Keratinocyte (primary cell): Measurements from ENCODE around the gene SIN3B. TPM values are rescaled to one million over a fixed set of nuclear protein-coding genes. Genes with fewer than 3 reads are reported as not detected.

Experiments used
- DNase-seq: peaks from one replicate; pipeline ENCODE4 v3.0.0-alpha.2; 2011; ENCODE audit warnings: low read depth, missing footprints, low spot score
- FAIRE-seq: peaks from 2 replicates; lab custom pipeline; 2011; peaks lifted over from hg19 to GRCh38; lab: Jason Lieb, UNC
- H2AFZ ChIP-seq: 2 replicates; pipeline ENCODE4 v1.6.0; 2012; ENCODE audit warnings: low read length, control low read depth, inconsistent platforms; ENCODE audit not compliant: control insufficient read depth
- H3K27ac ChIP-seq: 2 replicates; pipeline ENCODE4 v1.5.1; 2011; ENCODE audit warnings: low read length; ENCODE audit not compliant: control insufficient read depth, insufficient read depth
- H3K27me3 ChIP-seq: 3 replicates; pipeline ENCODE4 v1.6.0; 2011; ENCODE audit warnings: low read length; ENCODE audit not compliant: control insufficient read depth, insufficient read depth; ENCODE audit errors: extremely low read depth
- H3K36me3 ChIP-seq, 2 experiments: 2 replicates in 1 of 2; 3 replicates in 1 of 2; pipeline ENCODE4 v1.5.1; 2011; ENCODE audit warnings: low read length in 2 of 2, mild to moderate bottlenecking in 1 of 2; ENCODE audit not compliant: control insufficient read depth in 2 of 2, insufficient read depth in 2 of 2; ENCODE audit errors: extremely low read depth in 1 of 2
- H3K4me1 ChIP-seq: 3 replicates; pipeline ENCODE4 v1.5.1; 2011; ENCODE audit warnings: low read length; ENCODE audit not compliant: control insufficient read depth, insufficient read depth; ENCODE audit errors: extremely low read depth
- H3K4me2 ChIP-seq: 3 replicates; pipeline ENCODE4 v1.6.0; 2011; ENCODE audit warnings: low read depth, low read length; ENCODE audit not compliant: control insufficient read depth, insufficient read depth; ENCODE audit errors: extremely low read depth
- H3K4me3 ChIP-seq, 3 experiments: fragments of 200-600 bp in 1 of 3; sonication (generic) in 1 of 3; 2 replicates in 2 of 3; 3 replicates in 1 of 3; pipeline ENCODE4 v1.5.1; 2011 to 2016; ENCODE audit warnings: low read length in 3 of 3, mild to moderate bottlenecking in 3 of 3, control low read depth in 2 of 3, inconsistent platforms in 1 of 3, low read depth in 1 of 3, mixed read lengths in 1 of 3, mixed run types in 1 of 3, moderate library complexity in 1 of 3; ENCODE audit not compliant: control insufficient read depth in 2 of 3, insufficient read depth in 2 of 3; ENCODE audit errors: extremely low read depth in 1 of 3
- H3K79me2 ChIP-seq: 2 replicates; pipeline ENCODE4 v1.6.0; 2012; ENCODE audit warnings: low read length; ENCODE audit not compliant: control insufficient read depth, insufficient read depth
- H3K9ac ChIP-seq: 3 replicates; pipeline ENCODE4 v1.6.0; 2011; ENCODE audit warnings: low read length; ENCODE audit not compliant: control insufficient read depth, insufficient read depth; ENCODE audit errors: extremely low read depth
- H3K9me1 ChIP-seq: 3 replicates; pipeline ENCODE4 v1.6.0; 2011; ENCODE audit warnings: low read length; ENCODE audit not compliant: control insufficient read depth, insufficient read depth; ENCODE audit errors: extremely low read depth
- H3K9me3 ChIP-seq: 2 replicates; pipeline ENCODE4 v1.5.1; 2012; ENCODE audit warnings: low read depth, low read length; ENCODE audit not compliant: control insufficient read depth
- H4K20me1 ChIP-seq: 3 replicates; pipeline ENCODE4 v1.6.0; 2011; ENCODE audit warnings: low read length; ENCODE audit not compliant: control insufficient read depth, insufficient read depth; ENCODE audit errors: extremely low read depth
- EZH2 ChIP-seq: IDR thresholded peaks from one replicate; pipeline ENCODE4 v1.6.1; 2012; ENCODE audit warnings: inconsistent platforms, mild to moderate bottlenecking, low read length, moderate library complexity
- dilution Hi-C: fragments of 300-500 bp; cut with MboI; formaldehyde crosslinking; loops from one replicate; pipeline ENCODE4 v1.7.0; 2020; ENCODE audit warnings: low sequenced_read_pairs; ENCODE audit not compliant: extremely low pct_ligation_motif_present
- polyA plus RNA-seq, 5 experiments: library from polyadenylated mRNA; depleted of rRNA in 3 of 5; stranded (reverse) in 3 of 5; stranded (forward) in 1 of 5; unstranded in 1 of 5; fragments of >200 nt; gene quantifications; 1 replicate in 1 of 5; 2 replicates in 3 of 5; 3 replicates in 1 of 5; pipeline versions ENCODE4 v1.2.1 to v1.2.3, GENCODE V29; 2011 to 2012; ENCODE audit warnings: missing spikeins in 2 of 5, low read depth in 1 of 5, low replicate concordance in 1 of 5
- TF ChIP-seq, protein P1 (sequence below), 3 experiments: IDR thresholded peaks in 1 of 3; conservative IDR thresholded peaks in 1 of 3; optimal IDR thresholded peaks in 1 of 3; 2 replicates in 2 of 3; 3 replicates in 1 of 3; pipeline versions ENCODE3 to v1.5.1; 2011; ENCODE audit warnings: low read length in 3 of 3, mild to moderate bottlenecking in 3 of 3, moderate library complexity in 2 of 3, control low read depth in 1 of 3, inconsistent platforms in 1 of 3; ENCODE audit not compliant: insufficient read depth in 2 of 3; ENCODE audit errors: extremely low read depth in 1 of 3

SIN3B gene
- polyA plus RNA-seq, 1 donor (not counting 4 experiments of a cell fraction or from before 2014, with no cell fraction given) = 30.9 TPM

DNA sequence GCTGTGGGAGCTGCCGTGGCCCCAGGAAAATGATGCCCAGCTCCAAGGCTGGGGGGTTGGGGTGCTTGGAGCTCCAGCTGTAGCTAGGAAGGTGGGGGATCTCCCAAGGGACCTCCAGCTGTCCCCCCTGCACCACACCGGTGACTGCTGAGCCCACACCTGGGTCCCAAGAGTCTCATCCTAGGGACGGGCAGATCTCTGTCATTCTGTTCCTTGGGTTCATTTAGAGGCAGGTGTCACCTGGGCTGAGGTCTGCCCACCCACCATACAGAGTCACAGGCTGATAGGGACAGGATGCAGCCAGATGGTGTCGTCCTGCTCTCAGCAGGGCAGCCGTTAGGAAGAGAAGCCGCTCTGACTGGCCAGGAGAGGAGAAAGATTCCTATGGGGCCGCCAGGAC lies 64.9 kb downstream of the SIN3B start:
- H3K79me2 ChIP-seq = no peaks in the 10 kb centered on the region
- TF ChIP-seq, protein P1, sequence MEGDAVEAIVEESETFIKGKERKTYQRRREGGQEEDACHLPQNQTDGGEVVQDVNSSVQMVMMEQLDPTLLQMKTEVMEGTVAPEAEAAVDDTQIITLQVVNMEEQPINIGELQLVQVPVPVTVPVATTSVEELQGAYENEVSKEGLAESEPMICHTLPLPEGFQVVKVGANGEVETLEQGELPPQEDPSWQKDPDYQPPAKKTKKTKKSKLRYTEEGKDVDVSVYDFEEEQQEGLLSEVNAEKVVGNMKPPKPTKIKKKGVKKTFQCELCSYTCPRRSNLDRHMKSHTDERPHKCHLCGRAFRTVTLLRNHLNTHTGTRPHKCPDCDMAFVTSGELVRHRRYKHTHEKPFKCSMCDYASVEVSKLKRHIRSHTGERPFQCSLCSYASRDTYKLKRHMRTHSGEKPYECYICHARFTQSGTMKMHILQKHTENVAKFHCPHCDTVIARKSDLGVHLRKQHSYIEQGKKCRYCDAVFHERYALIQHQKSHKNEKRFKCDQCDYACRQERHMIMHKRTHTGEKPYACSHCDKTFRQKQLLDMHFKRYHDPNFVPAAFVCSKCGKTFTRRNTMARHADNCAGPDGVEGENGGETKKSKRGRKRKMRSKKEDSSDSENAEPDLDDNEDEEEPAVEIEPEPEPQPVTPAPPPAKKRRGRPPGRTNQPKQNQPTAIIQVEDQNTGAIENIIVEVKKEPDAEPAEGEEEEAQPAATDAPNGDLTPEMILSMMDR (optimal IDR thresholded peaks at IDR 0.05 in 1 of 3, IDR thresholded peaks at IDR 0.05 in 1 of 3, conservative IDR thresholded peaks at IDR 0.05 in 1 of 3; ENCODE audit: extremely low read depth in 1 of 3, insufficient read depth in 2 of 3, low read length in 3 of 3) = no peak
- dilution Hi-C loops = no loop called here
- DNase-seq = no peak
- H3K27ac ChIP-seq = no peak overlapping the region
- H3K4me2 ChIP-seq = no peak overlapping the region
- H3K9ac ChIP-seq = no peak overlapping the region
- no peaks in the 10 kb centered on the region for H3K4me1 ChIP-seq
- no peaks in the 10 kb centered on the region for H4K20me1 ChIP-seq
- no peak for FAIRE-seq
- no peaks in the 10 kb centered on the region for H3K36me3 ChIP-seq
- no peaks in the 10 kb centered on the region for H3K27me3 ChIP-seq
- H3K9me1 ChIP-seq = no peaks in the 10 kb centered on the region
- H3K9me3 ChIP-seq = no peaks in the 10 kb centered on the region
- H3K4me3 ChIP-seq = no peak overlapping the region
- no peak overlapping the region for H2AFZ ChIP-seq

DNA sequence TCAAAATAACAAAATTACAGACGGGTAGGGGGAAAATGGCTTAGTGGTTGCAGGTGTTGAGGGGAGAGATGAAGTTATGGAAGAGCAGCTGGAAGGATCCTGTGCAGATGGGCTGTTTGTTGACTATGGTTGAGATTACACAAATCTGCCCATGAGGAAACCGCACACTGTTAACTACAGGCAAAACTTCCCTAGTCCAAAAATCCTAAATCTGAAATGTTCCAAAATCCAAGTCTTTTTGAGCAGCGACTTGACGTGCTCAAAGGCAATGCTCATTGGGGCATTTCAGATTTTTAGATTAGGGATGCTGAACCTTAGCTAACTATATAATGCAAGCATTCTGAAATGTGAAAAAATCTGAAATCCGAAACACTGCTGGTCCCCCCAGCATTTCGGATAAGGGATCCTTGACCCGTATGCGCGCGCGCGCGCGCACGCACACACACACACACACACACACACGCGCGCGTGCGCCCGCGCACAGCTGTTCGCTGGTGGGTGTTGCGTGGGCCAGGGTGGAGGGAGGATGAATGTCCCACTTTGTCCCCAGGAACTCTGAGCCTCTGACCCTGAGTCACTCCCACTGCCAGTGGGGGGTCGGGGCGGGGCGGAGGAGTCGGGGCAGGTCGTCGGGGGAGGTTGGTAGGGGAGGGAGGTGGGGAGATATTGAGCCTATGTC lies 66.4 kb downstream of the SIN3B start:
- no peaks in the 10 kb centered on the region for H3K9me1 ChIP-seq
- no peak for DNase-seq
- FAIRE-seq = no peak
- peak overlapping the region; percentile 53 for H2AFZ ChIP-seq
- H3K36me3 ChIP-seq = no peaks in the 10 kb centered on the region
- no peaks in the 10 kb centered on the region for H4K20me1 ChIP-seq
- H3K9me3 ChIP-seq = no peaks in the 10 kb centered on the region
- H3K27ac ChIP-seq = no peak overlapping the region
- no peak overlapping the region for H3K9ac ChIP-seq
- H3K27me3 ChIP-seq = no peaks in the 10 kb centered on the region
- no peaks in the 10 kb centered on the region for H3K4me1 ChIP-seq
- H3K4me2 ChIP-seq = no peak overlapping the region
- dilution Hi-C loops = no loop called here
- TF ChIP-seq, protein P1 (optimal IDR thresholded peaks at IDR 0.05 in 1 of 3, IDR thresholded peaks at IDR 0.05 in 1 of 3, conservative IDR thresholded peaks at IDR 0.05 in 1 of 3; ENCODE audit: extremely low read depth in 1 of 3, insufficient read depth in 2 of 3, low read length in 3 of 3) = no peak
- TF ChIP-seq EZH2 = no peak
- H3K79me2 ChIP-seq = no peaks in the 10 kb centered on the region
- H3K4me3 ChIP-seq = peak overlapping the region in 2 of 3 experiments; percentile 63 to 67
